ENCODE data around the gene PIM1.

The PIM1 gene

DNA sequence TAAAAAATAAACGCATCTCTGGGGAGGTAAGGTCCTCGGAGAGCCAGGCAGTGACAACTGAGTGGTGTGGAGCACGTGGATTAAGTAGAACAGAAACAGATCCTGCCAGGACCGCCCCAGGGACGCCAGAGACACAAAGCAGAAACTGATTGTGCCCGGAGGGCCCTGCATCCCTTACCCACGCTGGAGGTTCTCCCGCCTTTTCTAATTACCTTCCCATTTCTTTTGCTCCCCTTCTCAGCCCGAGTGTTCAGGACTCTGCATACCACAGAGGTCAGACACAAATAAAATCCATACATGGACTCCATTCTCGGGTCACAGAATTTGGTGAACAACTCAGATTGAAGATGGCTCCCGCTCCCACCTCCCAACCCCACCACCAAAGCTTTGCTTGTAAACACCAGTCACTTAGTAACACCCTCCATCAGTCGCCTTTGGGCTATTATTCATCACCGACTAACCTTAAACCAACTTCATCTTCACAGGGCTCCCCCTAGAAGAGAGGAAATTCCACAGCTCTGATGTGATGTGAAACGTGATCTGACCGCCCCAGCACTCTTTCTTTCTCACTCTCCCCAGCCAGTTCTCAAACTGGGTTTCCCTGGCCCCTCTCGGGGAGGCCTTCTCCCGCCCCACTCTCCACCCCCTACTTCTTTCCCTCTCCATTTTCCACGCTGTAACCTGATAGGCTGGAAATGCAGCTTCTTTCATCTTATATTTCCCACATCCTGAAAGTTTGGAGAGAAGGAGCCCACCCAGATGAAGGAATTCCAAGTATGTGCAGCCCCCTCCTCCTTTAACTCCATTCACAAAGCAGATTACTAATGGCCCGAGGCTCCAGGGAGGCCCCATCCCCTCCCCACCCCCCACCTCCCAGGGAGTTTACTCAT, 32.5 kb upstream of the PIM1 start:
- no peak for DNase-seq (ENCODE audit: low spot score)

- no peak for DNase-seq (ENCODE audit: low spot score)
Observed at GRCh38 chr6:37138856-37139229, 31.1 kb upstream of the PIM1 start.

GRCh38 chr6:37139230-37139962, 30.6 kb upstream of the PIM1 start:
- no peak for DNase-seq (ENCODE audit: low spot score)

GRCh38 chr6:37140145-37140544, 29.8 kb upstream of the PIM1 start:
- DNase-seq (ENCODE audit: low spot score): no peak

DNA sequence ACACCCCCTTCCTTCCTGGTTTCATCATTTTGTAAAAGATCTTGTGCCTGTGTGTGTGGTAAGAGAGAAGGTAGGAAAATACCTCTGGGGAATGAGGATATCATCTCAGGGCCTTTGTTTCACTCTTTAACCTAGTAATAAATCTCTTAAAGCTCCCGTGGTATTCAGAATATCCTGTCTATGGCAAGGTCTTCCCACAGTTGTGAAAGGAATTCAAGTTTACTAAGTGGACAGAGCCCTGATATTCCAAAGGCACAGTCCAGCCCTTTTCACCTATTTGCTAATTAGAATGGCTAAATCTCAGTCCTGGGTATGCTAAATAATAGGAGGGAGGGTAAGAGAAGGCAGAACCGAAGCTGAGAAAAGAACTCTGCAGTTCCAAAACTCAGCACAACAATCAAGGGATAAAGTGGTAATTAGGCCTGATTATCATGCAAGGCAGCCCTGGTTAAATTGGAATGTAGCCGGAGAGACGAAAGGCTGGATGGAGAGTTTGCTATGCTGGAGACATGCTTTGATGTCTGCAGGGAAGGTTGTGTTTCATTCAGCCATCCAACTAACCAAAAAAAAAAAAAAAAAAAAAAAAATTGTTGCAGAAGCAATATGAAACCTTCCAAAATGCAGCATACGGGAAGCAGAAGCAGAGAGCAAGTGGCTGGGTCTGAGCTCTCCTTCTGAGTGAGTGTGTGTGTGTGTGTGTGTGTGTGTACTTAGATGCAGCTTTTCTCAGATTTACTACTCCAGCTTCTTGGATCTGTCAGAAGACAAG, 28.5 kb upstream of the PIM1 start:
- DNase-seq (ENCODE audit: low spot score): no peak

- no peak for DNase-seq (ENCODE audit: low spot score)
Observed at GRCh38 chr6:37142050-37142614, 27.8 kb upstream of the PIM1 start.

DNA sequence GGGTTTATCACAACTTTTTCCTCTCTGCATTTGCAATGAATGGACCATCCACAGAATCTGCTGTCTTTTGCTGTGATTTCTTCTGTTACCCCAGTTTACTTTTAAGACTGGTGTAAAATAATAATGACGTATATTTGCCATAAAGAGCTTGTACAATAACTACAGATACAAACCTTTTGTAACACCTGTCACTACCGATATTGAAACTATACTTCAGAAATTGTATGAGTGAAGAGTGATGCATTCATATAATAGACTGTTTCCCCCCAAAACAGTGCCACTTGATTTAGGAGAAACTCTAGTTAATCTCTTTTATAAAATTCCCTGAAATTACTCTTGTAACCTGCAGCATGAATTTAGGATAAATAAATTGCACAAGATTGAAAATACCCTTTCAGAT, 26.4 kb upstream of the PIM1 start:
- no peak for DNase-seq (ENCODE audit: low spot score)

- no peak for DNase-seq (ENCODE audit: low spot score)
Observed at GRCh38 chr6:37145443-37145842, 24.5 kb upstream of the PIM1 start.

- DNase-seq (ENCODE audit: low spot score): no peak
Observed at GRCh38 chr6:37146735-37147157, 23.2 kb upstream of the PIM1 start.

DNA sequence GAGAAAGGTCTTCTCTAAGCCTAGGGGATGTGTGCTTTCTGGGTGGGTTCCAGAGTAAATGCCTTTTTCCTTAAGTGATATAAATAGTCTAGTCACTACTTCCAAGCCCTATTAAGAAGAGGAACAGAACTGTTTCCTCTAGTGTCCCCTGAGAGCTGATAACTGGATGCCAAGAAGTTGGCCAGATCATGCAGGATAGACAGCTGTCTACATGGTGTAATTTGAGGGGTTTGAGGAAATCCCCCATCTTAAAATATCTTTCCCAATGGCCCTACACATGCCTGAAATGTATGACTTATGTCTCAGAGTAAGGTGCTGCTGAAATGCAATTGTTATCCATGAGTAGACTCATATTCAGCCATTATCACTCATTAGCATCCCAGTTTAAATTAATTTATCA, 20.2 kb upstream of the PIM1 start:
- peak; percentile 33 for DNase-seq (ENCODE audit: low spot score)

DNA sequence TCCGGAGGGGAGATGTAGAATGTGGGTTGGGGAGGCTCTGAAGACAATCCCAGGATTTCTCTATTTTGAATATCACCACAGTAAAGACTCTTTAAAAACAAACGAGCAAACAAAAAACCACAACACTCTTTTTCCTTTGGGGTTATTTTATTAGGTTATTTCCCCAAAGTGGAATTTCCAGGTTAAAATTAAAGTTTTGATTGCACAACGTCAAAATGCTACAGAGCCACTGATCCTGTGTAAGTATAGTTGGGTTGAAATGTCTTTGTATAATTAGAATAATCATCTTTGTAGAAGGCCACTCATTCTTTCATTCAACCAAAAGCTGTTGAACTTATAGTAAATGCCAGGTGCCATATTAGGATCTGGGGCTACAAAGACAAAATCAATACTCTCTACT, 19.6 kb upstream of the PIM1 start:
- no peak for DNase-seq (ENCODE audit: low spot score)

GRCh38 chr6:37155394-37156312, 14.3 kb upstream of the PIM1 start:
- peak; percentile 98 for DNase-seq (ENCODE audit: low spot score)

DNA sequence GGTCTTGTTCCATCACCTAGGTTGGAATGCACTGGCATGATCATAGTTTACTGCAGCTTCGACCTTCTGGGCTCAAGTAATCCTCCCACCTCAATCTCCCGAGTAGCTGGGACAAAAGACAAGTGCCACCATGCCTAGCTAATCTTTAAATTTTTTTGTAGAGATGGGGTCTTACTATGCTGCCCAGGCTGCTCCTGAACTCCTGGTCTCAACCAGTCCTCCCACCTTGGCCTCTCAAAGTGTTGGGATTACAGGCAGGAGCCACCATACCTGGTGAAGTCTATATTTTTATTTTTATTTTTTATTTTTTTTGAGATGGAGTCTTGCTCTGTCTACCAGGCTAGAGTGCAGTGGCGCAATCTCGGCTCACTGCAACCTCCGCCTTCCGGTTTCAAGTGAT, 11.4 kb upstream of the PIM1 start:
- no peak for DNase-seq (ENCODE audit: low spot score)

DNA sequence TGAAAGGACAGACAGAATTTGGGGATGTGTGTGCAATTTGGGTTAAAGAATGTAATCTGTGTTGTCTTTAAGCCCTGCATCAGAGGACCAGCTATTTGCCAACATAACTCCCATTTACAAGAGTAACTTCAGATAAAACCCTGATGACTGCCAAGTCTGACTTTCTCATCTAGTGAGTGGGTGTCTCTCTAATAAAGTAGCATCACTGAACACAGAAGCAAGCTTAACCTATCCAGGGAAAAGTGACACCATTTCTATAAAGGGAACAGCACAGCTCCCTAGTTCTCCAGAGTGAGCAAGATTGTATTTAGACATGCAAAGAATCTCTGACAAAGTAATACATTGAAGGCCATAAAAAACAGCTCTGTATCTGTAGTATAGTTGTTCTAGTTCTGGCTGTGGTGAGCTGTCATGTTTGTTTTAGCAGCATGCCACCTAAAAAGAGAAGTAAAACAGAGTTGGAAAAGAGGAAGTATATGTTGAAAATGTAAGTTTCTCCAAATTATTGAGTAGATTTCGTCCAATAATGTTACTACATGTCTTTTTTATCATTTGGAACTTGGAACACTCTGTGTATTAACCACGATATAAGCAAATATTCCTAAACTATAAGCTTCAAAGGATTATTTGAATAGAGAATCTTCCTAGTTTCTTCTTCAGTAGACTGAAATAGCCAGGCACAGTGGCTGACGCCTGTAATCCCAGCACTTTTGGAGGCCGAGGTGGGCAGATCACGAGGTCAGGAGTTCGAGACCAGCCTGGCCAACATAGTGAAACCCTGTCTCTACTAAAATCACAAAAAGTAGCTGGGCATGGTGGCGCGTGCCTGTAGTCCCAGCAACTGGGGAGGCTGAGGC, 8.8 kb upstream of the PIM1 start:
- DNase-seq (ENCODE audit: low spot score): peak; percentile 80

DNA sequence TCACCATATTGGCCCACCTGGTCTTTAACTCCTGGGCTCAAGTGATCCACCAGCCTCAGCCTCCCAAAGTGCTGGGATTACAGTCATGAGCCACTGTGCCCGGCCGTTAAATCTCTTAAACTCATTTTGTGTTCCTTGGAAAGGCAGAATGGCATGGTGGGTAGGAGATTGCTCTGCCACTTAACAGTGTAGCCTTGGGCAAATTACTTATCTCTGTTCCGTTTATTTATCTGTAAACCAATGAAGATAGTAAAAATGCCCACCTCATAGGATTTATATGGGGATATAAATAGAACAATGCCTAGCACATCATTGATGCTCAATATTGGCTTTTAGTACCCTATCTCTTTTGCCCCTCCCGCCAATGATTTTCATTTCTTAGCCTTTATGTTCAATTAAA, 7.2 kb upstream of the PIM1 start:
- no peak for DNase-seq (ENCODE audit: low spot score)

GRCh38 chr6:37168163-37168758, 1.7 kb upstream of the PIM1 start:
- DNase-seq (ENCODE audit: low spot score): no peak

- DNase-seq (ENCODE audit: low spot score): peak; percentile 70
Observed at GRCh38 chr6:37168811-37169495, 999 bp upstream of the PIM1 start.

DNA sequence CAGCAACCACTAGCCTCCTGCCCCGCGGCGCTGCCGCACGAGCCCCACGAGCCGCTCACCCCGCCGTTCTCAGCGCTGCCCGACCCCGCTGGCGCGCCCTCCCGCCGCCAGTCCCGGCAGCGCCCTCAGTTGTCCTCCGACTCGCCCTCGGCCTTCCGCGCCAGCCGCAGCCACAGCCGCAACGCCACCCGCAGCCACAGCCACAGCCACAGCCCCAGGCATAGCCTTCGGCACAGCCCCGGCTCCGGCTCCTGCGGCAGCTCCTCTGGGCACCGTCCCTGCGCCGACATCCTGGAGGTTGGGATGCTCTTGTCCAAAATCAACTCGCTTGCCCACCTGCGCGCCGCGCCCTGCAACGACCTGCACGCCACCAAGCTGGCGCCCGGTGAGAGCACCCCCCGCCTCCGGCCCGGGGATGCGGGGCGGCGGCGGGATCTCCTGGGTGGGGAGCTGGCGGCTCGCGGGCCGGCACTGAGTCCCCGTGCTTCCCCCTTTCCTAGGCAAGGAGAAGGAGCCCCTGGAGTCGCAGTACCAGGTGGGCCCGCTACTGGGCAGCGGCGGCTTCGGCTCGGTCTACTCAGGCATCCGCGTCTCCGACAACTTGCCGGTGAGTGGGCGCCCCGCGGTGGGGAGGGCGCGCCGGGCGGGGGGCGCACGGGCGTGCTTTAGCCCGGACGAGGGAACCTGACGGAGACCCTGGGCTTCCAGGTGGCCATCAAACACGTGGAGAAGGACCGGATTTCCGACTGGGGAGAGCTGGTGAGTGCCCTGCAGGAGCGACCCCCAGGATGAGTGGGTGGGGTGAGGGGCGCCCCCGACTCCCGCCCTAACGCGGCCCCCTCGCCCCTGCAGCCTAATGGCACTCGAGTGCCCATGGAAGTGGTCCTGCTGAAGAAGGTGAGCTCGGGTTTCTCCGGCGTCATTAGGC, 585 bp downstream of the PIM1 start:
- peak; percentile 64 for DNase-seq (ENCODE audit: low spot score)
